Measurements from ENCODE around the gene SPOCK2.

The SPOCK2 gene

DNA sequence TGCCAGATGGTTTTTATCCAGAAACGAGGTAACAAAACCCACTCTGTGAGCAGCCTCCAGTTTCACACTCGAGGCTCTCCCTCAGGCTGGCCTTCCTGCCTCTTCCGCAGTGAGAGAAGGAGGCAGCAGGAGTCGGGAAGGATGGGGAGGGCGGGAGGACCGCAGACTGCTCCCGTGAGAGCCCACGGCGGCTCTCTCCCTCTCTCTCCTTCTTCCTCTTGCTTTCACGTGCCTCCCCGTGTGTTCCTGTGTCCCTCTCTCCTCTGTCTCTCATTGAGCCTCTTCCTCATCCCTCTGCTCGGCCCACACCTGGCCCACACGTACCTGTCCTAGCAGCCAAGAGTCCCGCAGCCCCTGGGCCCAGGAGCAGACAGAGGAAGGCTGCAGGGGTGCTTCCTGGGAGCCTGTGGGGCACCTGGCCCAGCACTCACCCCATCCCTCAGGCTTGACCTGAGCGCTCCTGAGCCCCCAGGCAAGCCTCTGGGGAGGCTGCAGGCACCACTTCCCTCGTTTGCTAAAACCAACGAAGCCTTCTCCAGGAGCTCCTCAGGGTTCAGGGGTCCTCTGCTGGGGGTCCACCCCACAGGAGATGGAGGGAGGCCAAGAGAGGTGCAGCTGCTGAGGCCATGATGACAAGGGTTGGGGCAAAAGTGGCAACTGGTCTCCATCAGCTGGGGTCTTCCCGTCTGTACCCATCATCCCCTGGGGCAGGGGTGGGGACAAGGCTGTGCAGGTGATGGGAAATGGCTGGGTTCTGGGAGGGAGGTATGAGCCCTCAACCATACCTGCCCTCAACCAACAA, 13.6 kb downstream of the SPOCK2 start:
- no peak for DNase-seq (ENCODE audit: low read depth in 1 of 2, low spot score in 1 of 2)

DNA sequence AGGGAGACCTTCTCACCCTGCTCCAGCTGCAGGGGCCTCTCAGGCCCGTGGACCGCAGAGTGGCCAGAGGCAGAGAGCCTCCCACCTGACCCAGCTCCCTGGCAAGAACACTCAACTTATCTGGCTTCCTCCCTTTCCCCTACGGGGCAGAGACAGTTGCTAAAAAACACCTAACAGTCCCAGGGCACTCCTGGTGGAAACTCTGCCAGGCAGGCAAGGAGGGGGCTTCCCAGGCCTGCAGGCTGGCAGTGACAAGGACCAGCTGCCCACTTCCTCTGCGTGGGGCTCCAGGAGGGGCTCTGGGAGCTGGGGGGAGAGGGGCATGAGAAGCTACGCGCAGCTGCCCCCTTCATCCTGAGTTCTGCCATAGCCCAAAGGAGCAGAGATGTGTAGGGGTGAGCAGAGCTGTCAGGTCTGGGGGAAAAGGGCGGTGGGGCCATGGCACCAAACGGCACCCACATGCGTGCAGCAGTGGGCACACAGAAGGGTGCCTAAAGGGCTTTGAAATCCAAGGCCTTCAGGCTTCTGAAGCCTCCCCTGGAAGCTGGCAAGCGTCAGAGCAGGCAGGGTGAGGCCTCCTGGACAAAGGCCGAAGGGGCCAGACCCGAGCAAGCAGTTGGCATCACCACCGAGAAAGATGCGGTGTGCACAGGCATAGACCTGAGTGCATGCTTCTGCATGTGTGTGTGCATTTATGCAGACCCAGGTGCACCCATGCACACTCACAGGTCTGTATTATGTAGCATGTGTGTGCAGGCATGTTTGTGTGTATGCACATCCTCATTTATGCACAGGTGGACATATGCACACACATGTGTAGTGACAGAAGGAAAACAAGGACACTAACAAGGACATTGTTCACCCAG, 14.4 kb downstream of the SPOCK2 start:
- DNase-seq (ENCODE audit: low read depth in 1 of 2, low spot score in 1 of 2) = no peak

DNA sequence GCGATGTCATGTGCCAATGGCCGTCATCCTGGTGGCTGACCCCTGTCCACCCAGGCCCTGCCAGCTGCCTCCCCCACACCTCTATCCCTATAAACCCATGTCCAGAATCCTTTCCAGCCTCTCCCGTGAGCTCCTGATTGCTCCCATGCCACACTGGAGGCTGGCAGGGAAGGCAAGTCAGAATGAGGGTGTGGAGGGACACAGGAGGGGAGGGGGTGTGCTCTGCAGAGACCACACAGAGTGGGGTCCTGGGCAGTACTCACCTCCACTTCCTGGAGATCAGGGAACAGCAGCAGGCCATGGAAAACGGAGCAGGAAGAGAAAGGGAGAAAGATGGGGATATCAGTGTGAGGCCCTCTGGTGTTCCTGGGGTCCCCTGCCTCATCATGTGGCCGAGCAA, 15.7 kb downstream of the SPOCK2 start:
- no peak for DNase-seq (ENCODE audit: low read depth in 1 of 2, low spot score in 1 of 2)

DNA sequence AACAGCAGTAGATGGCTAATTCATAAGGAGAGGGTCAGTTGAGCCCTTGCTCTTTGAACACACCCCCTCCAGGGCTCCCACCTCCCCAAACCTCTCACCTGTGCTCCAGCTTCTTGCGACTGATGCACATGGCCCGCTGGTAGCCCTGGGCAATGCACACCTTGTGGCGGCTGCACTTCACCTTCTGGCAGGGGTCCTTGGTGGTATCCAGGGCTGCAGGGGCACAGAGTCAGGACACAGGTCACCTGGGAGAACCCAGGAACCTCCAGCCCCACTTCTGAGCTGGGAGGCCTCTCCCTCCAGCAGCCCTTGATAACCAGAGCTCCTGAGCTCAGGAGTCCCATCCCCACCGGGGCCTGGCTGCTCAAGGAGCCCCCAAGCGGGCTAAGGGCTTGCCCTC, 16.3 kb downstream of the SPOCK2 start:
- DNase-seq (ENCODE audit: low read depth in 1 of 2, low spot score in 1 of 2) = no peak

DNA sequence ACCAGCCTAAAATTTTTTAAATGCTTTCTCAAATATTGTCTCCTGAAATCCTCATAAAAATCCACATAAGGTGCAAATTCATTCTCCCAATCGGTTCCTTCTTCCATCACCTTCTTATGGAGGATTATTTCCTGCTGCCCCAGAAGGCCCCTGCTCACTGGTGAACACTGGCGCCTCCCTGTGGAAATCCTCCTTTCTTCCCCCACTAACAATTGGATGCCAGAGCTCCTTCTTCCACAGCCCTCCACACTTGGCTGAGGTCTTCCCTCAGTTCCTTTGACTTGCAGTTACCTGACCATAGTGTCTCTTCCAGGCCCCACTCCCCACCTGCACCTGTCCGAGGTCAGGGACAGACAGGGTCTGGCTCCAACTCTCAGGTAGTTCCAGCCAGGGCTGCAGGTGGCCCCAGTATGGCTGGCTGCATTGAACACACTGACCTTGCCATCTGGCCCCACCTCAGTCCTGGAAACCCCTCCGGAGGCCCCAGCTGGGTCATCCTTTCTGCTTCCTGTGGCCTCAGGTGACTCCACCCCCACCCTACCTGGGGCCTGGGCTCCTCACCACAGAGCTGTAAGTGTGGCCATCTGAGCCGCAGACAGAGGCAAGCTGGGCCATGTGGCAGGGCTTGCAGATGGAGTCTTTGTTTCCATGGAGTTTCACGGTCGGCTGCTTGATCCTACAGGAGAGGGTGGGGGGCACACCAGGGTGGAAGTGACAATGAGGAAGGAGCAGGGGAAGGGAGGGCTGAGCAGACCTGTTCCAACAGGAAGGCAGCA, 18.4 kb downstream of the SPOCK2 start:
- no peak for DNase-seq (ENCODE audit: low read depth in 1 of 2, low spot score in 1 of 2)

DNA sequence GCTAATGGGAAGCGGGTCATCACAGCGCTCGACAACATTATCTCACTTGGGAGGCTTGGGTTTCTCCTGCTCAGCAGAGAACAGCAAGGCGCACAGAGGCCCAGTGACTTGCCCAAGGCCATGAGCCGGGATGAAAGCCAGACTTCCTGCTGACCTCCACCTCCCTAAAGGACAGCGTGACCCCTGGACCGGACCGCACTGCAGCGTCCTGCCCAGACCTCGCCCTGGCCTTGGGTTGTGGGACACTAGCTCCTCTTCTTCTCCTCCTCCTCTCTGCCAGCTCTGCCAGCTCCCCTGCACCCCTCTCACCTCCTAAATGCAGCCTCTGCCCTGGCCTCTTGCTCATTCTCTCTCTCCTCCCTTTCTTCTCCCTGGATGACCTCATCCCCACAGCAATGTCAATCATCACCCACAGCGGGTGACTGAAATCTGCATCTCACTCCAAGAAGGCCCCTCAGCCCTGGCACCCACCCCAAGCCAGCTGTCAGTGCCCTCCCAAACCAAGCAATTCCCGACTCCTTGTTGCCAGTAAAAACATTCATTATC, 19.4 kb downstream of the SPOCK2 start:
- DNase-seq (ENCODE audit: low read depth in 1 of 2, low spot score in 1 of 2) = no peak

DNA sequence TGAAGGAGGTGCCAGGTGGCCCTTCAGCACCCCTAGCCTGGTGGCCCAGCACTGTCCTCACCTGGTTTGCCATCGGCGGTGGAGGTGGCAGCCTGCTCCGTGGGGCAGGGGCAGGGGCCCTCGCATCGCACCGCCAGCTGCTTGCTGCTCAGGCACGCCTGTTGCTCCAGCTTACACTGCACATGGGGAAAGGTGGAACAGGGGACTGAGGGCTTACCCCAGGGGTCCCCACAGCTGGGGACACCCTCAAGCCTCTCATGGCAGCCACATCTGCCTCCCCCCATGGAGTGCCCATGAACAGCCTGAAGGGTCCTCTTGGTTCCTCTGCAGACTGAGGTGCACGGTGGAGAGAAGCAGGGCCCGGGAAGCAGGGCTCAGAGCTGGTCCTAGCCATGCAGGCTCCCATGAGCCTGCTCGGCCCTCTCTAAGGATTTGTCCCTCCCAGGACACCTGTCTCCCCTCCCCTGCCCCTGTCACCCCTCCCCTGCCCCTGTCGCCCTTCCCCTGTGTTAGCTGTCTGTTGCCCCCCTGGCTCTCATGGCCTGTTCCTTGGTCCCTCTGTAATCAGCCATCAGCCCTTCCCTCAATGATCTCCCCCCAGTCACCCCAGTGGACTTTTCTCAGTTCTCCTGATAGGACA, 20.1 kb downstream of the SPOCK2 start:
- no peak for DNase-seq (ENCODE audit: low read depth in 1 of 2, low spot score in 1 of 2)

DNA sequence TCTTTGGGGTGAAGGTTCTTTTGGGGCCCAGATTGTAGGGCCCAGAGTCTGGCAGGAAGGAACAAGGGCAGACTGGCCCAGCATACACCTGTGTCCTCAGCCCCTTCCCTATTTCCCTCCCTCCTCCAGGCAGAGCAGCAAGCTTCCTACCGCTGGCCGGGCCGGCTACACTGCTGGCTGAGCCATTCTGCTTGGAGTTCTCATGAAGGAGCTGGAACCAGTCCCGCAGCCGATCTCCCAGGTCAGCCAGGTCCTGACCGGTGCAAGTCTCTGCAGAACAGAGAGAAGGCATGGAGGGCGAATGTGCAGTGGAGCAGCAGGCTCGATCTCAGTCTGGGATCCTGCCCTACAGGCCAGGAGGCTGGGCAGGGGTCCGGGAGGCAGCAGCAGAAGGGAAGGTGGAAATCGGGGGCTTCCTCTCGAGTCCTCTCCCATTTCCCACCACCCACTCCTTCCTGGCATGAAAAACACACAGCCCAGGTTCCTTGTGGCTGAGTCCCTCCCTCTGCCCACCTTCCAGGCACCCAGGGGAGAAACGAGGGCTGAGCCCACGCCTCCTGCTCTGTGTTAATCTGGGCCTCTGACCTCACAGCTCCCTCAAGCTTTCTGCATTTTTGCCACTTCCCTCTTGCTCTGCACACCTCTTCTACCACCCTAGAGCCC, 20.8 kb downstream of the SPOCK2 start:
- DNase-seq (ENCODE audit: low read depth in 1 of 2, low spot score in 1 of 2) = no peak

DNA sequence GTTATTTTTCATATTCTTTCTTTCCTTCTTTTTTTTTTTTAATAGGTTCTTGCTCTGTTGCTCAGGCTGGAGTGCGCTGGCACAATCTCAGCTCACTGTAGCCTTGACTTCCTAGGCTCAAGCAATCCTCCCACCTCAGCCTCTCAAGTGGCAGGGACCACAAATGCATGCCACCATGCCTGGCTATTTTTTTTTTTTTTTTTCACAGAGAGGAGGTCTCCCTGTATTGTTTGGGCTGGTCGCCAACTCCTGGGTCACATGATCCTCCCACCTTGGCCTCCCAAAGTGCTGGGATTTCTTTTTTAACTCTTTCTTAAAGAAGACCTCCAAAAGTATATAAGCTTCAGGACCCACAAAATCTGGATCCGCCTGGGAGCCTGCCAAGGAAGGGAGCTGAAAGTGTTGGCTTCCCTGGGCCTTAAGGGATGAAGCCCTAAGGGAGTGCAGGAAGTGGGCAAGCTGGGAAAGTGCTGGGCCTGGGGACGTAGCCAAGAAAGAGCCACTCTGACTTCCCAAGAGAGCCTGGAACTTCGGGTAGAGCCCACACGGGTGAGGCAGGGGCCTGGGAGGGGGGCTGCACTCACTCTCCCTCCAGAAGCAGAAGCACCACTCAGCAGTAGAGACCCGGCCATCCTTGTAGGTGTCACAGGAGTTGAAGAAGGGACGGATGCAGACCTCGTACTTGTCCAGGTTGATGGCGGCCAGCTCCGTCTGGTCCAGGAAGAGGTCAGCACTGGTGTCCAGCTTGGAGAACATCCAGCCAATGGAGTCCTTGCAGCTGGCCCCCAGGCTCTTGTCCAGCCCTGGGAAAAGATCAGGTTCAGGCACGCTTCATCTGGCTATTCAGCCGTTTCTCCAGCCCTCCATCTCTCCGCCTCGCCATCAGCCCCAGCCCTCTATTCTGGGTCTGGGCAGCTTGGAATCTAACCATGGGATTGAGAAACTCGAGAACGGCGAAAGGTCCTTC, 21.8 kb downstream of the SPOCK2 start:
- no peak for DNase-seq (ENCODE audit: low read depth in 1 of 2, low spot score in 1 of 2)

DNA sequence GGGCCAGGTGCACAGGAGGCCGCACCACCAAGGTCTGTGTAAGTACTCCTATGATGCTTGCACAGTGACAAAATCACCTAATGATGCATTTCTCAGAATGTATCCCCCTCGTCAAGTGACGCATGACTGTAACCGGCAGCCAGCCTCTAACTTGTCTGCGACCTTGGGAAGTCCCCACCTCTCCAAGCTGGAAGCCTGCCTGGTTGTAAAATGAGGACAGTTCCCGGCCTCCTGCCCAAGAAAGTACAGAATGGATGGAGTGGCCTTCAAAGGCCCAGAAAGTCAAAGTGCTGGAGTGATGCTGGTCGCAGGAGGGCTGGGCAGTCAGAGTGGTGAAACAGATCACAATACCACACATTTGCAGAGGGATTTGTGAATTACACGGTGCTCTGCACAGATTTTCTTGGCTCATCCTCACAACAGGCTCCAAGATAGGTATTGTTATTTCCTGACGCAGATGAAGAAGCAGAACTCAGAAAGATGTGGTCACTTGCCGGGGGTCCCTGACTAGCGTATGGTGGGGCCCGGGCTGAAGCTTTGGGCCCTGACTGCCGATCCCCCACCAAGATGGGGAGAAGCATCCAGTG, 22.8 kb downstream of the SPOCK2 start:
- DNase-seq (ENCODE audit: low read depth in 1 of 2, low spot score in 1 of 2) = no peak

DNA sequence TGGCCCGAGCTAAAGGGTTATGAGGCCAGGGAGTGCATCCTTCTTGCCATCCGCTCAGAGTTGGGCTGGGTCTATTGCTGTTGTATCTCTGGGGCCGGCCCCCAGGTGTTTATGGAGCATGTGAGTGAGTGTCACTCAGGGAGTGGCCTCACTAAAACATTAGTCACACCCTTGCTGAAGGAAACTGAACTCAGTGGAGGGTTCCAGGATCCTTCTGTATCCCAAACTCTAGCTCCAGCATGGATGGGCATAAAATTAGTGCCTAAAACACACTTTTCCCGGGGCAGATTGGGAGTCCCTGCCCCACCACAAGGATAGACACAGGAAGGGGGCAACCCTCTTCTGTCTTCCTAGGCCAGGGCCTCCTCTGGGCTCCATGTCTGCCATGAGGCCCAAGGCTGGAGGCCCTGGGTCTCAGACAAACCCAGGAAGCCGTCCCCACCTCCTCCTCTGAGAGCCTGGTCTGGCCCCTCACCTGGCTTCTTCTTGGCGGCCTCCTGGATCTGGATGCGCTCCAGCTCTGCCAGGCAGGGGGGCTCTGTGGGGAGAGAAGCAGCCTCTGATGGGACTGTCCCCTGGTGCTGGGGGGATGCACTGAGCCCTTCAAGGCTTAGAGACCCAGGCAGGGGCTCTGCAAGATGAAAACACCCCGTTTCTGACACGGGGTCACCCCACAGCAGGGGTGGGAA, 24.5 kb downstream of the SPOCK2 start:
- DNase-seq (ENCODE audit: low read depth in 1 of 2, low spot score in 1 of 2) = no peak

DNA sequence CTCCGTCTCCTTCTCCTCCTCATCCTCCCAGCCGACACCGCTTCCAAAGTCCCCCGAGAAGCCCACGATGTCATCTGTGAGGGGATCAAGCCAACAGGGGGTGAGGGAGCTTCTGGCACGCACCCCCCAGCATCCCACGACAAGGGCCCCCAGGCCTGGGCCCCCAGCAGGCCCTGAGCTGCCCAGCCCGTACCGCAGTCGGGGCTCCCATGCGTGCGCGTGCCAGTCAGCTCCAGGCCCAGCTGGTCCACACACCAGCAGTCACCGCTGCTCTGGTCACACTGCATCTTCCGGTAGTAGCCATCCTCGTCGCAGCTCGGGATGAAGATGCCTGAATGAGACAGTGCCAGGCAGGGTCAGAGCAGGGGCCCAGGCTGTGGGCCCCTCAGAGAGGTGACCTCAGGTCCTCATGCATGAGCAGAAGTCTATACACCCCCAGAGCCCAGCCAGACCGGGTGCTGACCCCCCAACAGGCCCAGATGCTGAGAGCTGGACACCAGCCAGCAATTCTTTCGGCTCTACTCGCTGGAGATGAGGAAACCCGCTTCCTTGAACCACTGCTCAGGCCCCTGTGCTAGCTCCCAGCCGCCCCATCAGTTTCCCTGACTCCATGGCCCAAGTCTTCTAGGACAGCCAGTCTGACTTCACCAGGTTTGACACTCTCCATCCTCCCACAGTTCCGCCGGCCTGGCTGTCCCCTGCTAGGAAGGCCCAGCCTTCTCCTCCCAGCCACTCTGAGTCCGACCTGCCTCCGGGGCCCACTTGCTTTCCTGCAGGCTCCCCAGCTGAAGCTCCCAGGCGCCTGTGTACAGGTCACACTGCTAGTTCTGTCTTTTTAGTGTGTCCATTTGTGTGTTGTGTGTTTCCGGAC, 25.3 kb downstream of the SPOCK2 start:
- no peak for DNase-seq (ENCODE audit: low read depth in 1 of 2, low spot score in 1 of 2)

DNA sequence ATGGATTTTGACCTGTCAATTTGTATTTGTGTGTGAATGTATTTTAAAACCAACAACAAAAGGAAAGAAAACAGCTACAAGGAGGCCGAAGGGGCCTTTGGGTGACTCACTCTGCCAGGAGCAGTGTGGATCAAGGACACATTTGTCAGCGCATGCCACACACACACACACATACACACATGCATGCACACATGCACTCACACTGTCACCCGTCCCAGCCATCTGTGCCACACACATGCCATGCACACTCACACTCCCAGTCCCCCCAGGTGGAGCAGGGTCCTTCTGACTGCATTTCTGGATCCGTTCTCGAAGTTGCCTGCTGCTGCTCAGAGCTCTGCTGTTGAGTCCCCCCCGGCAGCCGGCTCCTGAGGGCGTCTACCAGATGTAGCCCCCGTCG, 26.0 kb downstream of the SPOCK2 start:
- DNase-seq (ENCODE audit: low read depth in 1 of 2, low spot score in 1 of 2) = no peak

DNA sequence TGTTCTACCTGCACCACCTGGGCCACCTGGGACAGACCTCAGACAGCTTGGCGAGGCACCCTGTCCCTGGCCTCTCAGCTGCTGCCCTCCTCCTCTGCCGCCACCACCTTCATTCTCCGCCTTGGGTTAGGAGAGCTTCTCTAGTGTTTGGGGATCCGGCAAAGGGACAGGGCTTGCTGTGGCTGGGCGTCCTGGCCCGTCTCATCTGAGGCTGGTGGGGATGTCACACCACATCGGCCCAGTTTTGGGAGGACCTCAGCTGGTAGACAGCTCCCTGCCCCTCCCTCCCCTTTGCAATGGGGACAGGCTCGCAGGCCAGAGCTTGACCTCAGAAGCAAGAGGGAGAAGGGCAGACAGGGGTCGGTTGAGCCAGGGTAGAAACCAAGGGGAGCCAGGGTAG, 26.4 kb downstream of the SPOCK2 start:
- DNase-seq (ENCODE audit: low read depth in 1 of 2, low spot score in 1 of 2) = no peak

DNA sequence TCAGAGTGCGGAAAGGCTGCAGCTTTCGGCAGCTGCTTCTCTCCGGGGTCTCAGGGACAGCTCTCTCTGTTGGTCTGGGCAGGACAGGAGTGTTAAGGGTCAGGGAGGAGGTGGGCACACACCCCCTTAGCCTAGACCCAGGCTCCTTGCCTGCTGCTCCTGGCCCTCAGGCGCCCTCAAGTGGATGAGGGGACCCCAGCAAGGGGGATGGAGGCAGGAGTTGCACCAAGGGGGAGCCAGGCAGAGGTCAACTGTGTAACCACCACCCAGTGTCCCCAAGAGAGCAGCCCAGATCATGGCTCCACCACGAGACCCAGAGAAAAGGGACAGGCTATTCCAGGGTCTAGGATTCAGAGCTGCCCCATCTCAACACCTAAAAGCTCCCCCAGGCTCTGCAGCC, 26.9 kb downstream of the SPOCK2 start:
- DNase-seq (ENCODE audit: low read depth in 1 of 2, low spot score in 1 of 2) = no peak

DNA sequence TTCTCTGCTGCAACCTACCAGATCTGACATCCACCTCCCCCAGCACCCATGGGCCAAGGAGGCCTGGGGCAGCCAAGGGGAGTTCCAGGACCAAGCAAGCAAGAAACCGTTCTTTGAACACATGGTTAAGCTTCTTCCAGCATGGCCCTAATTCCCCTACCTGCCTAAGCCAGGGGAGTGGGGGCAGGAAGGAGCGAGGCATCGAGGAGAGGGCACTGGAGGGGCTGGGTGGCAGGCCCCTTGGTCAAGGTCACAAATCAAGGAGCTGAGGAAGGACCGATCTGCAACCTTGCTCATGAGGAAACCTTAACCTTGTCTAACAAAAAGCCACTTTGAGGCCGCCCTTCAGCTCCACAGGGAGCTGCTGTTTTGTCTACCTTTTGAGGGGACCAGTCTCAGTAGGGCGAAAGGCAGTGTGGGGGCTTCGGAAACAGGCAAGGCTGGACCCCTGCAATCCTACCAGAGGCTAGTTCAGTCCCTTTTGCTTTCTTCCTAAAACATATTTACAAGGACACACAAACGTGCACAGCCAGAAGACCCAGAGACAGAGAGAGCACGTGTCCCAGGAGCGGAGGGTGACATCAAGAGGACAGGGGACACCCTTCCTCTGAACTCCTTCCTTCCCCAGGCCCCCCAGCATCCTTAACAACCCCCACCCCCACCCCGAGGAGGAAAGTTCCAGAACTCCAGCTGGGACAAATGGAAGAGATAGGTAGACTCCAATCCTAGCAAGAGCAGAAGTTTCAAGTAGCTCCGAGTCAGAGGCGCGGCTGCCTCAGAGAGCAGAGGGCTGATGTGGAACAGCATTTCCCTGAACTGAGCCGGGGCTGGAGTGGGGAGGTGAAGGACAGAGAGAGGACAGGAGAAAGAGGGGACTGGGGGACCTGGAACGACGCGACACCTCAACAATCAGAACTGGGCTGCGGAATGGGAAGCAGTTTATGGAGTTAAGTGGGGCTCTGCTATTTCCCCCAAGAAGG, 28.2 kb downstream of the SPOCK2 start:
- no peak for DNase-seq (ENCODE audit: low read depth in 1 of 2, low spot score in 1 of 2)

All from stimulated activated CD4-positive, alpha-beta T cell treated with anti-CD3 and anti-CD28 coated beads, Interleukin-15, amount 100 ng/mL, for 1 hour (primary cell).